Thymus (tissue), 11 donors: ENCODE results near the gene MYO1E. TPM values are rescaled to one million over a fixed set of nuclear protein-coding genes. Genes with fewer than 3 reads are reported as not detected.

Experiments used
- DNase-seq, 9 donors: peaks; one replicate each; pipeline ENCODE4 v3.0.0-alpha.2; 2013; ENCODE audit warnings: low spot score in 9 of 9, low read depth in 6 of 9, missing footprints in 1 of 9
- H3K27ac ChIP-seq, 2 donors: one replicate each; pipeline ENCODE4 v1.5.1; 2013; ENCODE audit warnings: control low read depth in 1 of 2, low read depth in 1 of 2, low read length in 1 of 2, mild to moderate bottlenecking in 1 of 2, moderate library complexity in 1 of 2
- H3K27me3 ChIP-seq, 2 donors: one replicate each; pipeline ENCODE4 v1.5.1; 2013; ENCODE audit warnings: low read length in 1 of 2; ENCODE audit not compliant: control insufficient read depth in 2 of 2, insufficient read depth in 1 of 2
- H3K36me3 ChIP-seq, 2 donors: one replicate each; pipeline ENCODE4 v1.5.1; 2013; ENCODE audit warnings: low read length in 1 of 2, mild to moderate bottlenecking in 1 of 2, moderate library complexity in 1 of 2; ENCODE audit not compliant: control insufficient read depth in 2 of 2, insufficient read depth in 2 of 2
- H3K4me1 ChIP-seq, 2 donors: one replicate each; pipeline ENCODE4 v1.5.1; 2013; ENCODE audit warnings: low read length in 2 of 2; ENCODE audit not compliant: control insufficient read depth in 2 of 2, insufficient read depth in 2 of 2
- H3K4me3 ChIP-seq, 2 donors: one replicate each; pipeline ENCODE4 v1.5.1; 2013; ENCODE audit warnings: low read length in 2 of 2, control low read depth in 1 of 2, mild to moderate bottlenecking in 1 of 2
- H3K9me3 ChIP-seq, 2 donors: one replicate each; pipeline ENCODE4 v1.5.1; 2013; ENCODE audit warnings: low read length in 1 of 2, mild to moderate bottlenecking in 1 of 2; ENCODE audit not compliant: control insufficient read depth in 2 of 2, insufficient read depth in 1 of 2
- WGBS: extraction: QIAGEN DNeasy Blood & Tissue Kit; methylation state at CpG from one replicate; pipeline ENCODE4 v1.1.7; 2013; 5-methylcytosine and 5-hydroxymethylcytosine counted together
- polyA plus RNA-seq: library from polyadenylated mRNA; stranded (reverse); fragments of 200-250 nt; gene quantifications from one replicate; pipeline ENCODE4 v1.2.3, GENCODE V29; 2013
- total RNA-seq: library from RNA; stranded (reverse); fragments of 120-200 nt; gene quantifications from one replicate; pipeline ENCODE4 v1.2.4, GENCODE V29; 2013
- donor health status: healthy.

MYO1E gene
- total and polyA plus RNA-seq, 2 donors: 15.5 to 59.8 TPM

- no peaks in the 10 kb centered on the region for H3K36me3 ChIP-seq
- WGBS: 91% methylated on average over 8 of the region's 8 CpGs
- H3K27me3 ChIP-seq: no peaks in the 10 kb centered on the region
- H3K4me3 ChIP-seq: no peak overlapping the region
- no peaks in the 10 kb centered on the region for H3K9me3 ChIP-seq
- peak in 1 of 9 donors; percentile 16 for DNase-seq
- H3K27ac ChIP-seq: no peak overlapping the region
- peaks cover 8 to 16% of the 10 kb centered on the region in 2 donors for H3K4me1 ChIP-seq
Observed at GRCh38 chr15:59298225-59298853, 74.3 kb downstream of the MYO1E start.

GRCh38 chr15:59296181-59296617, 76.5 kb downstream of the MYO1E start:
- Histone ChIP-seq H3K36me3 (no peaks in the 10 kb centered on the region), H3K4me1 (peaks cover 8 to 16% of the 10 kb centered on the region in 2 donors), H3K27ac (no peak overlapping the region), H3K4me3 (no peak overlapping the region), H3K9me3 (no peaks in the 10 kb centered on the region), H3K27me3 (no peaks in the 10 kb centered on the region)
- WGBS: 74% methylated on average over 6 of the region's 6 CpGs
- no peak for DNase-seq

- no peak overlapping the region for H3K4me3 ChIP-seq
- peaks cover 6 to 11% of the 10 kb centered on the region in 2 donors for H3K4me1 ChIP-seq
- H3K27me3 ChIP-seq: no peaks in the 10 kb centered on the region
- WGBS: 91% methylated on average over 17 of the region's 17 CpGs
- no peaks in the 10 kb centered on the region for H3K36me3 ChIP-seq
- peak overlapping the region in 1 of 2 donors; percentile 10 for H3K27ac ChIP-seq
- H3K9me3 ChIP-seq: no peaks in the 10 kb centered on the region
- no peak for DNase-seq
Observed at GRCh38 chr15:59295261-59296001, 77.2 kb downstream of the MYO1E start.

GRCh38 chr15:59294574-59295260, 78.0 kb downstream of the MYO1E start:
- 95% methylated on average over 3 of the region's 3 CpGs for WGBS
- Histone ChIP-seq H3K27me3 (no peaks in the 10 kb centered on the region), H3K9me3 (no peaks in the 10 kb centered on the region), H3K4me1 (peaks cover 0 to 4% of the 10 kb centered on the region in 2 donors), H3K36me3 (no peaks in the 10 kb centered on the region), H3K27ac (peak overlapping the region in 1 of 2 donors; percentile 11), H3K4me3 (no peak overlapping the region)
- no peak for DNase-seq

- Histone ChIP-seq H3K36me3 (no peaks in the 10 kb centered on the region), H3K4me3 (no peak overlapping the region), H3K4me1 (peaks cover 0 to 4% of the 10 kb centered on the region in 2 donors), H3K27me3 (no peaks in the 10 kb centered on the region), H3K9me3 (no peaks in the 10 kb centered on the region), H3K27ac (no peak overlapping the region)
- DNase-seq: no peak
- 96% methylated on average over 8 of the region's 8 CpGs for WGBS
Observed at GRCh38 chr15:59292442-59293151, 80.1 kb downstream of the MYO1E start.

GRCh38 chr15:59291213-59291549, 81.5 kb downstream of the MYO1E start:
- no peak overlapping the region for H3K4me3 ChIP-seq
- no peaks in the 10 kb centered on the region for H3K9me3 ChIP-seq
- no peaks in the 10 kb centered on the region for H3K27me3 ChIP-seq
- peaks cover 0 to 4% of the 10 kb centered on the region in 2 donors for H3K4me1 ChIP-seq
- 93% methylated on average over 3 of the region's 3 CpGs for WGBS
- no peaks in the 10 kb centered on the region for H3K36me3 ChIP-seq
- no peak for DNase-seq
- no peak overlapping the region for H3K27ac ChIP-seq

- H3K36me3 ChIP-seq: no peaks in the 10 kb centered on the region
- WGBS: 90% methylated on average over 11 of the region's 11 CpGs
- no peak for DNase-seq
- H3K27me3 ChIP-seq: no peaks in the 10 kb centered on the region
- no peak overlapping the region for H3K27ac ChIP-seq
- no peak overlapping the region for H3K4me3 ChIP-seq
- H3K9me3 ChIP-seq: no peaks in the 10 kb centered on the region
- H3K4me1 ChIP-seq: peaks cover 0 to 2% of the 10 kb centered on the region in 2 donors
Observed at GRCh38 chr15:59290295-59291212, 82.1 kb downstream of the MYO1E start.

GRCh38 chr15:59289574-59289973, 83.1 kb downstream of the MYO1E start:
- Histone ChIP-seq H3K9me3 (no peaks in the 10 kb centered on the region), H3K27me3 (no peaks in the 10 kb centered on the region), H3K4me1 (no peaks in the 10 kb centered on the region), H3K27ac (no peak overlapping the region), H3K36me3 (no peaks in the 10 kb centered on the region), H3K4me3 (no peak overlapping the region)
- DNase-seq: no peak
